CD8-positive, alpha-beta memory T cell (primary cell): Measurements from ENCODE around the gene EP300. TPM values are rescaled to one million over a fixed set of nuclear protein-coding genes. Genes with fewer than 3 reads are reported as not detected.
A peak's percentile ranks its signal among the peaks of the same experiment; 100 is the strongest.
"Not testable (repeated sequence)": the region's sequence is repeated elsewhere in the genome, so short reads cannot be mapped to it uniquely, and the experiment has no call there.

Experiments used
- CTCF ChIA-PET: fragments of 350-600 bp; sonication (Branson Sonifier 250); formaldehyde crosslinking; loops from one replicate; lab custom pipeline; 2021; ENCODE audit warnings: antibody characterized with exemption; lab: Charles Lee
- POLR2A ChIA-PET: fragments of 350-600 bp; sonication (Branson Sonifier 250); formaldehyde crosslinking; loops from one replicate; lab custom pipeline; 2021; ENCODE audit warnings: antibody characterized with exemption; lab: Charles Lee
- DNase-seq, 5 donors: peaks; one replicate each; pipeline versions ENCODE4 v3.0.0 to v3.0.0-alpha.2; 2020 to 2022; ENCODE audit warnings: mixed read lengths in 1 of 5
- H3K27ac ChIP-seq: one replicate; pipeline ENCODE4 v1.7.0; 2013; ENCODE audit warnings: low read depth, mild to moderate bottlenecking, low read length, moderate library complexity
- H3K27me3 ChIP-seq: 2 replicates; pipeline ENCODE4 v1.7.0; 2013; ENCODE audit warnings: low read length, mild to moderate bottlenecking; ENCODE audit not compliant: insufficient read depth, poor library complexity, severe bottlenecking
- H3K36me3 ChIP-seq: 2 replicates; pipeline ENCODE4 v1.7.0; 2013; ENCODE audit warnings: mild to moderate bottlenecking, low read length, moderate library complexity; ENCODE audit not compliant: insufficient read depth
- H3K4me1 ChIP-seq: 2 replicates; pipeline ENCODE4 v1.7.0; 2013; ENCODE audit warnings: mild to moderate bottlenecking, low read length, moderate library complexity; ENCODE audit not compliant: insufficient read depth
- H3K4me3 ChIP-seq: 2 replicates; pipeline ENCODE4 v1.7.0; 2013; ENCODE audit warnings: mild to moderate bottlenecking, low read length
- H3K9me3 ChIP-seq: 2 replicates; pipeline ENCODE4 v1.7.0; 2013; ENCODE audit warnings: mild to moderate bottlenecking, low read length
- H3K27ac Mint-ChIP-seq, 8 donors: one replicate each; pipeline ENCODE4 v1.8.0; 2020 to 2021; ENCODE audit warnings: mixed read lengths in 8 of 8, mild to moderate bottlenecking in 6 of 8, inconsistent platforms in 3 of 8, moderate library complexity in 3 of 8
- H3K27me3 Mint-ChIP-seq, 2 donors: one replicate each; pipeline ENCODE4 v1.8.0; 2020 to 2021; ENCODE audit warnings: mixed read lengths in 2 of 2, mild to moderate bottlenecking in 1 of 2, moderate library complexity in 1 of 2
- H3K36me3 Mint-ChIP-seq, 3 donors: one replicate each; pipeline ENCODE4 v1.8.0; 2020 to 2021; ENCODE audit warnings: mixed read lengths in 3 of 3, inconsistent platforms in 1 of 3, mild to moderate bottlenecking in 1 of 3
- H3K4me1 Mint-ChIP-seq, 3 donors: one replicate each; pipeline ENCODE4 v1.8.0; 2020 to 2021; ENCODE audit warnings: mixed read lengths in 3 of 3, inconsistent platforms in 1 of 3, mild to moderate bottlenecking in 1 of 3
- H3K4me3 Mint-ChIP-seq, 7 donors: one replicate each; pipeline ENCODE4 v1.8.0; 2020 to 2021; ENCODE audit warnings: mixed read lengths in 7 of 7, mild to moderate bottlenecking in 6 of 7, moderate library complexity in 4 of 7, inconsistent platforms in 2 of 7
- H3K9me3 Mint-ChIP-seq, 5 donors: one replicate each; pipeline ENCODE4 v1.8.0; 2020 to 2022; ENCODE audit warnings: mixed read lengths in 5 of 5, mild to moderate bottlenecking in 3 of 5, moderate library complexity in 2 of 5, inconsistent platforms in 1 of 5
- polyA plus RNA-seq: library from polyadenylated mRNA; unstranded; fragments of 300-500 nt; fragmentation: Illumina TruSeq; gene quantifications from one replicate; pipeline ENCODE4 v1.2.3, GENCODE V29; 2021
- total RNA-seq, 2 experiments: library from RNA; stranded (reverse); gene quantifications; one replicate each; pipeline ENCODE4 v1.2.3, GENCODE V29; 2021

The EP300 gene
- total and polyA plus RNA-seq, 3 experiments from 2014 or later, result 24.4 to 56.7 (median 52.0) TPM

DNA sequence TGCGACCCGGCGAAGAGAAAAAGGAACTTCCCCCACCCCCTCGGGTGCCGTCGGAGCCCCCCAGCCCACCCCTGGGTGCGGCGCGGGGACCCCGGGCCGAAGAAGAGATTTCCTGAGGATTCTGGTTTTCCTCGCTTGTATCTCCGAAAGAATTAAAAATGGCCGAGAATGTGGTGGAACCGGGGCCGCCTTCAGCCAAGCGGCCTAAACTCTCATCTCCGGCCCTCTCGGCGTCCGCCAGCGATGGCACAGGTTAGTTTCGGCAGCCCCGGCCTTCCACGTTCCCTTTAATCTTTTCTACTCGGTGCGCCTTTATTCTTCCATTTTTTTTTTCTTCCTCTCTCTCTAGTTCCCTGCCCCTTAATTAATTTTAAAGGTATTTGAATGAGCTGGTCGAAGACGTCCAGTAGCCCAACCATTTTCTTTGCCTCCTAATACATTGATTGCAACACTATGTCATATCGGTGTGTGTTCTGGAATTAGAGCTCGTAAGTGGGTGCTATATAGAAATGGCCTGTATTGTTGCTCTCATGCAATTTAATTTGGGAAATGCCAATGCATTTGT, 537 bp downstream of the EP300 start:
- Histone ChIP-seq H3K4me3 (peak overlapping the region; percentile 60), H3K4me1 (peaks cover 29% of the 10 kb centered on the region), H3K27ac (peak overlapping the region; percentile 93), H3K27me3 (no peaks in the 10 kb centered on the region), H3K9me3 (no peaks in the 10 kb centered on the region), H3K36me3 (no peaks in the 10 kb centered on the region)
- Mint-ChIP-seq H3K27me3 (no peaks in the 10 kb centered on the region), H3K4me3 (peak overlapping the region; percentile 96 to 100 (median 99)), H3K4me1 (peaks cover 43 to 54% (median 49%) of the 10 kb centered on the region in 3 donors), H3K9me3 (no peaks in the 10 kb centered on the region), H3K36me3 (peaks cover 0 to 27% (median 4%) of the 10 kb centered on the region in 3 donors), H3K27ac (peak overlapping the region; percentile 88 to 99 (median 97))
- CTCF ChIA-PET, result interaction anchor here (1.0 to 4.1 kb wide), 6 partner anchors 10 to 170 kb away, joined by 3 to 12 read pairs (median 4); partner anchors contain the start of gene RBX1
- peak in 2 of 5 donors; percentile 5 to 16 for DNase-seq
- POLR2A ChIA-PET, result interaction anchor here (0.6 to 5.2 kb wide), 14 partner anchors 13 to 376 kb away, joined by 3 to 78 read pairs (median 4); partner anchors contain the start of genes ACO2, PHF5A, RANGAP1 and RBX1

DNA sequence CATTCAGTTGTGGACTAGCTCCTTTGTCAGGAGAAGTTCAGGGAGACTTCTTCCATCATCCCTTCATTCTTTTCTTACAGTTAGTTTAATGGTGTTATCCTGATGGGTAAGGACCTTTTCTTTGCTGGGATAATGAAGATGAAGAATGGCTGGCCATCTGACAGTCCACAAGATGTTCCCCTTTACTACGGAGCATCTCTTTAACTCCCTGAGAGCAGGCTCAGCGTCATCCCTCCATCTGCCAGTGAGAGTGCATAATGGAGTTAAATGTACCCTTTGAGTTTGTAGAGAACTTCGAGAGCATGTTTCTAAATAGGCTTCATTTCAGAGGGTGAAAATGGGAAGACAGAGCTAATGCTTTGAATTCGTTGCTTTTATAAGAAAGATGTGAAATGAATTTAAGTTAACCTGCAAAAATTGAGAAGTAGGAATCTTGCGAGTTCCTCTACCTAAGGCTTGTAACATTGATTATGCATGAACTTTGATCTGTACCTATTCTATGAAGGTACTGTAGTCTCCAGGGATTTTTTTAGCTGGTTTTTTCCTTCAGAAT, 1.7 kb downstream of the EP300 start:
- Histone ChIP-seq H3K4me1 (peaks cover 41% of the 10 kb centered on the region), H3K4me3 (peak overlapping the region; percentile 60), H3K27me3 (no peaks in the 10 kb centered on the region), H3K36me3 (no peaks in the 10 kb centered on the region), H3K27ac (no peak overlapping the region), H3K9me3 (no peaks in the 10 kb centered on the region)
- H3K4me1 Mint-ChIP-seq, result peaks cover 51 to 66% (median 61%) of the 10 kb centered on the region in 3 donors
- ChIA-PET CTCF (interaction anchor here (1.5 to 4.1 kb wide), 4 partner anchors 72 to 171 kb away, joined by 3 to 12 read pairs (median 8); partner anchors contain the start of gene RBX1), POLR2A (interaction anchor here (0.6 to 5.2 kb wide), 9 partner anchors 15 to 237 kb away, joined by 3 to 78 read pairs (median 4); partner anchors contain the start of genes RBX1, ST13 and XPNPEP3)
- peak overlapping the region; percentile 96 to 100 (median 99) for H3K4me3 Mint-ChIP-seq
- peaks cover 0 to 31% (median 4%) of the 10 kb centered on the region in 3 donors for H3K36me3 Mint-ChIP-seq
- no peaks in the 10 kb centered on the region for H3K9me3 Mint-ChIP-seq
- peak overlapping the region; percentile 88 to 99 (median 97) for H3K27ac Mint-ChIP-seq
- peak in 1 of 5 donors; percentile 11 for DNase-seq
- no peaks in the 10 kb centered on the region for H3K27me3 Mint-ChIP-seq

DNA sequence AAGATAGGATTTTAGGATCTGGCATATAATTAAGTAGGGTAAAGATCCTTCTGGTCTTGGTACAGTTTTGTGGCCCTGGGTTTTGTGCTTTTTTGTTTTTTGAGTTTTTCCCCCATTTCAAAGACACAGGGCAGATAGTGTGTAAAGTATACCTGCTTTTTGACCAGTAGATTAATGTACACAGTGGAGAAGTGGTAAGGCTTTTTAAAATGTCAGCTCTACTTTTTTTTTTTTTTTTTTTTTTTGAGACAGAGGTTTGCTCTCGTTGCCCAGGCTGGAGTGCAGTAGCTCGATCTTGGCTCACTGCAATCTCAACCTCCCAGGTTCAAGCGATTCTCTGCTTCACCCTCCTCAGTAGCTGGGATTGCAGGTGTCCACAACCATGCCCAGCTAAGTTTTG, 4.0 kb downstream of the EP300 start:
- Histone ChIP-seq H3K27ac (no peak overlapping the region), H3K4me1 (peaks cover 56% of the 10 kb centered on the region), H3K4me3 (no peak overlapping the region), H3K36me3 (no peaks in the 10 kb centered on the region), H3K9me3 (no peaks in the 10 kb centered on the region), H3K27me3 (no peaks in the 10 kb centered on the region)
- no peaks in the 10 kb centered on the region for H3K27me3 Mint-ChIP-seq
- peak overlapping the region; percentile 48 to 100 (median 99) for H3K4me3 Mint-ChIP-seq
- CTCF ChIA-PET, result interaction anchor here (1.4 to 1.5 kb wide), 3 partner anchors 10 to 174 kb away, joined by 3 read pairs; no protein-coding TSS in a partner anchor
- POLR2A ChIA-PET, result interaction anchor here (0.6 to 1.0 kb wide), 4 partner anchors 10 to 145 kb away, joined by 3 to 6 read pairs (median 4); no protein-coding TSS in a partner anchor
- peak overlapping the region in 7 of 8 donors; percentile 22 to 84 (median 66) for H3K27ac Mint-ChIP-seq
- no peaks in the 10 kb centered on the region for H3K9me3 Mint-ChIP-seq
- peaks cover 0 to 42% (median 6%) of the 10 kb centered on the region in 3 donors for H3K36me3 Mint-ChIP-seq
- no peak for DNase-seq
- peaks cover 64 to 79% (median 75%) of the 10 kb centered on the region in 3 donors for H3K4me1 Mint-ChIP-seq

DNA sequence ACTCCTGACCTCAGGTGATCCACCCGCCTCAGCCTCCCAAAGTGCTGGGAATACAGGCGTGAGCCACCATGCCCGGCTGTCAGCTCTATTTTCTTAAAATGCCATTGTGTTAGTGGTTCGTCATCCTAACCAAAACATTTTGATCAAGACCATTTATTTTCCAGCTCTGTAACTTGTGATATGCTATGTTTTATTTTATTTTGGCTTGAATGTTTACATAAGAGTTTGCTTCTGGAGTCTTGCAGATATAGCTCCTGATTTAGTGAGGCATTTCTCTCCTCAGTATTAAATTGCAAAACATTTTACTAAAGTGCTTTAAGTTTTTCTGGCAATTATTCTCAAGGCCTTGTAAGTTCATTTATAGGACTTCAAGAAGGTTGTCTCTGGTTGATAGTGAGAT, 4.4 kb downstream of the EP300 start:
- peaks cover 60% of the 10 kb centered on the region for H3K4me1 ChIP-seq
- no peak for DNase-seq
- peak overlapping the region in 6 of 8 donors; percentile 1 to 56 (median 46) for H3K27ac Mint-ChIP-seq
- no peaks in the 10 kb centered on the region for H3K9me3 ChIP-seq
- no peaks in the 10 kb centered on the region for H3K27me3 Mint-ChIP-seq
- ChIA-PET POLR2A (interaction anchor here (0.6 to 1.0 kb wide), 3 partner anchors 18 to 145 kb away, joined by 3 to 6 read pairs (median 5); no protein-coding TSS in a partner anchor), CTCF (interaction anchor here (1.4 to 1.5 kb wide), 3 partner anchors 9 to 174 kb away, joined by 3 read pairs; no protein-coding TSS in a partner anchor)
- peaks cover 67 to 84% (median 79%) of the 10 kb centered on the region in 3 donors for H3K4me1 Mint-ChIP-seq
- H3K4me3 ChIP-seq, result no peak overlapping the region
- no peaks in the 10 kb centered on the region for H3K27me3 ChIP-seq
- peak overlapping the region; percentile 48 to 100 (median 99) for H3K4me3 Mint-ChIP-seq
- H3K27ac ChIP-seq, result no peak overlapping the region
- peaks cover 0 to 43% (median 6%) of the 10 kb centered on the region in 3 donors for H3K36me3 Mint-ChIP-seq
- no peaks in the 10 kb centered on the region for H3K9me3 Mint-ChIP-seq
- H3K36me3 ChIP-seq, result no peaks in the 10 kb centered on the region

DNA sequence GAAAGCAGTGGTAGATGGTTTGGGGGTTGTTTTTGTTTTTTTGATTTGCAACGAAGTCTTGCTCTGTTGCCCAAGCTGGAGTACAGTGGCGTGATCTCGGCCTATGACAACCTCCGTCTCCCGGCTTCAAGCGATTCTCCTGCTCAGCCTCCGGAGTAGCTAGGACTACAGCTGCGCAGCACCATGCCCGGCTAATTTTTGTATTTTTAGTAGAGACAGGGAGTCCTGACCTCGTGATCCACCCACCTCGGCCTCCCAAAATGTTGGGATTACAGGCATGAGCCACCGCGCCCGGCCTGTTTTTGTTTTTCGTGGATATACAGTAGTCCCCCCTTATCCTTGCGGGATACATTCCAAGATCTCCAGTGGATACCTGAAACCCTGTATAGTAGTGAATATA, 6.6 kb downstream of the EP300 start:
- Histone ChIP-seq H3K4me3 (no peak overlapping the region), H3K27ac (no peak overlapping the region), H3K27me3 (no peaks in the 10 kb centered on the region), H3K4me1 (peaks cover 82% of the 10 kb centered on the region), H3K36me3 (peaks cover 4% of the 10 kb centered on the region), H3K9me3 (no peaks in the 10 kb centered on the region)
- ChIA-PET CTCF (no interaction called here), POLR2A (no interaction called here)
- H3K9me3 Mint-ChIP-seq, result no peaks in the 10 kb centered on the region
- DNase-seq, result no peak
- H3K36me3 Mint-ChIP-seq, result peaks cover 0 to 45% (median 12%) of the 10 kb centered on the region in 3 donors
- H3K27ac Mint-ChIP-seq, result peak overlapping the region in 4 of 8 donors; percentile 21 to 80 (median 40)
- H3K4me1 Mint-ChIP-seq, result peaks cover 77 to 94% (median 92%) of the 10 kb centered on the region in 3 donors
- H3K4me3 Mint-ChIP-seq, result peak overlapping the region in 5 of 7 donors; percentile 30 to 67 (median 50)
- H3K27me3 Mint-ChIP-seq, result no peaks in the 10 kb centered on the region

DNA sequence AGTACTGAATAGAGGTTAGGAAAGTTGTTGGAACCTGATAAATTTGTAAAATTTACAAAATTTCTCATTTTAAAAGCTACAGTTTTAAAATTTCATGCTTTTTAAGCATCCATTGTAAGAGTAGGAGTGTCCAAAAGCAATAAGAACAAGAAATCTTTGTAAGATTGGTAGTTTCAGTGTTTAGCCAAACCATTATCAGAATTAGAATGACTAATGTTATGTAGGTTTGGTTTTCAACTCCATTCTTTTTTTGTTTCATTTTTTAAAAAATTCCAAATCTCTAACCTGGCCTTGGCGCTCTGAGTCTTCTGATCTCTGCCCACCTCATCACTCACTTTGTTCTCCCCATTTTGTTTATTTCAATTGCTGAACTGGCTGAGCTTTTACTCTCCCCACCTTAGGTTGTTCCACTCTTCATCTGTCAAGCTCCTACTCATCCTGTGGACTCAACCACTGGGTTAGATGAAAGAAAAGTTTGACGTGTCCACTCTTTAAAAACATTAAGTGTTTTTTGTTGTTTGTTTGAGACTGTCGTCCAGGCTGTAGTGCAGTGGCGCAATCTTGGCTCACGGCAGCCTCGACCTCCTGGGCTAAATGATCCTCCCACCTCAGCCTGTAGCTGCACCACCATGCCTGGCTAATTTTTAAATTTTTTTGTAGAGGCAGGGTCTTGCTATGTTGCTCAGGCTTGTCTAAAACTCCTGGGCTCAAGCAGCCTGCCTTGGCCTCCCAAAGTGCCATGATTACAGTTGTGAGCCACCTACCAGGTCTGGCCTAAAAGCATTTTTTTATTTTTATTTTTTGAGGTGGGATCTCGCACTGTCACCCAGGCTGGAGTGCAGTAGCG, 14.0 kb downstream of the EP300 start:
- no peaks in the 10 kb centered on the region for H3K27me3 ChIP-seq
- peaks cover 58 to 86% (median 80%) of the 10 kb centered on the region in 3 donors for H3K4me1 Mint-ChIP-seq
- no peaks in the 10 kb centered on the region for H3K27me3 Mint-ChIP-seq
- peaks cover 41% of the 10 kb centered on the region for H3K4me1 ChIP-seq
- no peak overlapping the region for H3K4me3 ChIP-seq
- ChIA-PET POLR2A (interaction anchor here (0.9 kb wide), 1 partner anchor 14 kb away, joined by 3 read pairs; the partner anchor contains the start of gene EP300), CTCF (interaction anchor here (0.9 kb wide), 1 partner anchor 10 kb away, joined by 3 read pairs; no protein-coding TSS in a partner anchor)
- H3K36me3 ChIP-seq, result peaks cover 4% of the 10 kb centered on the region
- H3K4me3 Mint-ChIP-seq, result peak overlapping the region in 5 of 7 donors; percentile 5 to 65 (median 35)
- peaks cover 0 to 38% (median 14%) of the 10 kb centered on the region in 3 donors for H3K36me3 Mint-ChIP-seq
- DNase-seq, result no peak
- H3K9me3 ChIP-seq, result no peaks in the 10 kb centered on the region
- H3K27ac ChIP-seq, result no peak overlapping the region
- peak overlapping the region; percentile 13 to 89 (median 72) for H3K27ac Mint-ChIP-seq
- no peaks in the 10 kb centered on the region for H3K9me3 Mint-ChIP-seq

DNA sequence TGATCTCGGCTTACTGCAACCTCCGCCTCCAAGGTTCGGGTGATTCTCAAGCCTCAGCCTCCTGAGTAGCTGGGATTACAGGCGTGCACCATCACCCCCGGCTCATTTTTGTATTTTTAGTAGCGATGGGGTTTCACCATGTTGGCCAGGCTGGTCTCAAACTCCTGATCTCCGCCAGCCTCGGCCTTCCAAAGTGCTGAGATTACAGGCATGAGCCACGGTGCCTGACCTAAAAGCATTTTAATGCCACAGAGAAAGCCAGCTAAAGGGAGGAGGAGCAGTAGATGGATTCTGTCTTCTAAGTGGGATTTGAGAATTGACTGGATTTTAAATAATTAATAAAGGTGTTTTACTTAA, 14.6 kb downstream of the EP300 start:
- peaks cover 55 to 82% (median 77%) of the 10 kb centered on the region in 3 donors for H3K4me1 Mint-ChIP-seq
- DNase-seq, H3K9me3 Mint-ChIP-seq, POLR2A ChIA-PET, H3K36me3 ChIP-seq, H3K9me3 ChIP-seq, H3K4me3 ChIP-seq, H3K27me3 ChIP-seq, H3K27me3 Mint-ChIP-seq, H3K27ac ChIP-seq, CTCF ChIA-PET: not testable (repeated sequence)
- H3K27ac Mint-ChIP-seq, result peak overlapping the region in 5 of 8 donors; percentile 13 to 90 (median 43)
- peaks cover 0 to 37% (median 13%) of the 10 kb centered on the region in 3 donors for H3K36me3 Mint-ChIP-seq
- H3K4me3 Mint-ChIP-seq, result peak overlapping the region in 1 of 7 donors; percentile 5
- peaks cover 35% of the 10 kb centered on the region for H3K4me1 ChIP-seq
